Femur (tissue), 1 donor: ENCODE measurements around the gene PDCD4.

Experiments
- DNase-seq: peaks from one replicate; pipeline ENCODE4 v3.0.0-alpha.2; 2017

The PDCD4 gene

DNA sequence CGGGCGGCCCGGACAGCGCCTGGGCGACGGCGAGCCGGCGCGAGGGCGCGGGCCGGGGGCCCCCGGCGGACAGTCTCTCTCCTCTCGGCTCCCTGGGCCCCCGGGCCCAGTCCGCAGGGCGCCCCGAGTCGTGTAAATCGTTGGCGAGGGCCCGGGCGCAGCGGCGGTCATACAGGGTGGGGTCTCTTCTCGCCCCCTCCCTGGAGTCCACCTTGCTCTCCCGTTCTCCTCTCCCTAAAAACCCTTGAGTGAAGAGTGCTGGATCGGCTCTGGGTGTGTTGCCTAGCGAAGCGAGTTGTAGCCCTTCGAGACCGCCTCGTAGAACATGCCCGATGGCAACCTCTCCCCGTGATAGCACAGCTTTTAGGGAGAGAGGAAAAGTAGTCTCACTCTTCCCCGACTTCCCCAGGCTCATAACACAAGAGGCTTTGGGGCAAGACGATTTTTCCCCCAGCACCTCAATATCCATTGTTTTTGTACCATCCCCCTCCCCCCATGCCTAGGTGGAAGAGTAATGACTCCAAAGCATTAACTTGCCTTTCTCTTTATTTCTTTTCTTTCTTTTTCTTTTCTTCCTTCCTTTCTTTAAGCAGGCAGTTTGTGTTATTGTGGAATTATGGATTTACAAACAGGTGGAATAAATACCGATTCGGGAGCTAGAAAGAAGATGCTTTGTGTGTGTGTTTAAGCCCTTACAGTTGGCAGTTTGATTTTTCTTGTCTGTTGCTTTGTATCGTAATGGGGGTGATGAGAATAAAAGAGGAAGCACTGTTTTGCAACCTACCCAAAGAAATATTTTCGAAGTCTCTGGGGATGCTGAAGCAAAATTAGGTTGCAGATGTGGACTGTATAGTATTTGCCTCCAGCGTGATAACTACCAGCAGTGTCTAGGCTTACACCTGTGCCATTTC is 48.5 kb downstream of the PDCD4 start:
- DNase-seq, result peak; percentile 56

DNA sequence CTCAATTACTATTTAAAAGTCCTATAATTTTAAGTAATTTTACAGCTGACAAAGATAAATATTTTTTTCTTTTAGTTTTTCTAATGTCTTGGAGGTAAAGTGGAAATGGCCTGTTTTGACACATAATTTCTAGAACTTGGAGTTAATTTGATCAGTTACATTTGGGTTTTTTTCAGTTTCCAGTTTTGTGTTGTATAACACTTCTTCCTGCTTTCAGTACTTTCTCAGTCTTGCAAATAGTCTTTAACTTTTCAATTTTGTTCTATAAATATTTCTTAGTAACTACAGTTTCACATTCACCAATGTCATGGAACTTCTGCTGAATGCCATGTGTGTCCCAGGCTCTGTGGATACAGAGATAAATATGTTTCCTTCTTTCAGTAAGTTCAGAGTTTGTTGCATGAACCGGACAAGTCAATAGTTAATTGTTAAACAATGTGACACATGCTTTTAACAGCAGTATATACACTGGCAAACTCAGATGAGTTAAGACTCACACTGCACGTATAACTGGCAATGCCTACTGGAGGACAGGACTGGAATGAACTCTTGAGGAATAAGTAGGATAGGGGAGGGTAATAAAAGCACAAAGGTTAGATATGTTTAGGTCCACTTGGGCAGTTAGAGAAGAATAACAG is 52.2 kb downstream of the PDCD4 start:
- no peak for DNase-seq

DNA sequence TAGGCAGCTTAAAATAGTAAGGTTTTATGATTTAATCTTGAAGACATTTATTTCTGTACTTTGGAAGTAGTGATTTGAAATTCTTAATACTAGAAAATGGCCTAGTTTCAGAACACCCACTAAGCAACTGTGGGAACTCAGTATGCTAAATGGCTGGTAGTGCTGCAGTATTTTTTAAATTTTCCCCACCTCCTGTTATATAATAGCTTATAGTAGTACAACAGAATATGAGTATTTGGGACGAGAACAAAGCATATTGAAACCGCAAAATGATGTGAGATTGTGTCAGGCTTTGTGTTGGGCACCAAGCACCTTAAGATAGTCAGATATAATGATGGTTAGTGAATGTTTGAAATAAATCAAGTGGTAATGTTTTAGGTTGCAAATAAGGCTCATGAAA is 55.7 kb downstream of the PDCD4 start:
- DNase-seq, result no peak

- no peak for DNase-seq
Observed at GRCh38 chr10:110931769-110932381, 60.1 kb downstream of the PDCD4 start.

DNA sequence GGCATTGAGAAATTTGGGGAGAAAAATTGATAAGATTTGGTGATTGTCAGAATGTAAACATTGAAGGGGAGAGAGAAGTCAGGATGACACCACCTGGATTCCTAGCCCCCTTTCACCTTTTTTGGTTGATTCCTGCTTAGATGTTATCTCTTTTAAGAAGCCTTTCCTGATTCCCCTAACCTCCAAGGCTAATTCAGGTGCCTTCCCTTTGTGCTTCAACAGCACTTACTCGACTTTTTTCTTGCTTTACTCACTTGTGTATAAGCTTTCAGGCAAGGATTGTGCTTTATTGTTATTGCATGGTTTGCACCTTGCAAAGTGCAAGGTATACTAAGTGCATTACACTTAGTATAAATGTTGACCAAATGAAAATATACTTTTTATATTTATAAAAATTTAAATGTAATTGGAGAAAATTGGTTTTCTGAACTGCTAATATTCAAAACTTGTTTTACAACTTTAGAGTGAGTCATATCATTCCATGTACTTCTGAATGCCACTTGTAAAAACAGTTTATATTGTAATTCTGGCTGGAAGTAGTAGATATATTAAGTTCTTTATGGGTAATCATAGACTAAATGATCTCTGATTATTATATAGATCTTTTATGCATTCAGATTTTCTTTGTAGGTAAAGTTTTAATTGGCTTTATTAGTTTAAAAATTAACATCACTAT is 60.9 kb downstream of the PDCD4 start:
- DNase-seq, result no peak

DNA sequence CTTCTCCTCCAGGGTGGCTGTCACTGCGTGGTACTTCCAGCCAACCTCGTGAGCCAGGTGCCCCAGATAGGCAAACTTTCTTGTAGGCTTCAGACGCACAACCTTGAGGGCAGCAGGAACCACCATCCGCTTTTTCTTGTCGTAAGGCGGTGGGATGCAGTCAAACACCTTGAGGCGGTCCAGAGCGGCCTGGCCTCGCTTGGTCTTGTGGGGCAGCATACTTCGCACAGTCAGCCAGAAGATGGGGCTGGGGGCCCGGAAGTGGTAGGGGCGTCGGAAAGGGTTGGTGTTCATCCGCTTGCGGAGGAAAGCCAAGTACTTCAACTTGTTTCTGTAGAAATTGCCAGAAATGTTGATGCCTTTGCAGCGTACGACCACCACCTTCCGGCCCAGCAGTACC is 65.0 kb downstream of the PDCD4 start:
- DNase-seq, result no peak

DNA sequence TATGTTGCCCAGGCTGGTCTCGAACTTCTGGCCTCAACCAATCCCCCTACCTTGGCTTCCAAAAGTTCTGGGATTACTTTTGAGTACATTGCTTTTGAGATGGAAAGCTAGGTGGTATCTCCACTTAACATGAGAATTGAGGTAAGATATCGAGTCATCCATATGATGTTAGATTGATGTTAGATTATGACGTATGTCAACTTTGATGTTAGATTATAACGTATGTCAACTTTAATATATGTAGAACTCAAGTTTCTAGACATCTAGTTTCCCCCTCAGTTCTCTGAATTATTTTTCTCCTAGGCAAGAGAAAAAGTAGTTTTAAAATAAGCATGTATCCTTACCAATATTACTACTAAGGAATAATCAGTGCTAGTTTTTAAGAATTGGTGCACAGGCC is 67.7 kb downstream of the PDCD4 start:
- DNase-seq, result no peak

DNA sequence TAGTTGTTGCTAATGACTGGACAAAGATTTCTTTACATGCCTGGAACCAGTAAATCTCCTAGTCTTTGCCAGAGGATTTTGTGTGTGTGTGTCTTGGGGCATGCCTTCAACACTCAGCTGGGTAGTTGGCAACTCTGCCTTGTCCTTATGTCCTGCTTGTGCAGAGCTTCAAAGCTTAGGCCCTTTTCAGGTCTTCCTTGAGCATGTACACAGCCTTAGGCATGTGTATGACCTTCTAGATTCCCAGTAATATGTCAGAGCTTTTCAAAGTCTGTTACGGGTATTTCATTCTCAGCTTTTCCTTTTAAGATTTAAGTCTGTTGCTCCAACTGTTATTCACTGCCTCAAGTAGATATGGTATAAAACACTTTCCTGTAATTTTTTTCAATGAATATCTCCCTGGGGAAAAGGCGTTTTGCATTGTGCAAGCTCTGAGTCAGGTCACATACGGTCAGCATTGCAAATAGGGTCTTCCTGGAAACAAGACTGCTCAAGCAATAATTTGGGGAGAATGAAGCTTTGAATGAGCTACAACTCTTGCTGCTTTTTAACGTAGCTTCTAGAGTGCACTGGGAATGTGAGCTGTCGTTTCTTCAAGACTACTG is 73.2 kb downstream of the PDCD4 start:
- DNase-seq, result no peak

DNA sequence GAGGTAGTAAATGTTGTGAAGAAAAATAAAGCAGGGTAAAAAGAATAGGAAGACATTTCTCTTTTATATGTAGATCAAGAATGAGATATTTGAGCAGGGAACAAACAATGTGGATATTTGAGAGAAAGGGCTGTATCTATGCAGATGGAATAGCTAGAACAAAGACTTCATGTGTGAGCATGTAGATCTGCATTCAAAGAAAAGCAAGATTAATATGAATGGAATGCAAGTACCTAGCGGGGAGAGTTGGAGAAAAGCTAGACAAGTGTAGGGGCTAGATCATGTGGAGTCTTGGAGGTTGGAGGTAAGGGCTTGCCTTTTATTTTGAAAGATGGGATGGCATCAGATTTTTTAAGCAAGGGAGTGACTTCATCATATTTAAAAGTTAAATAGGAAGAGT is 74.8 kb downstream of the PDCD4 start:
- no peak for DNase-seq

- DNase-seq, result no peak
Observed at GRCh38 chr10:110947061-110947595, 75.4 kb downstream of the PDCD4 start.
